H1 (cell line): ENCODE results near the gene RIT2. TPM values are rescaled to one million over a fixed set of nuclear protein-coding genes. Genes with fewer than 3 reads are reported as not detected.

Experiments used
- ATF3 ChIP-seq: IDR thresholded peaks from 2 replicates; pipeline ENCODE4 v1.6.1; 2011; ENCODE audit warnings: low read depth, mild to moderate bottlenecking, low read length; ENCODE audit not compliant: insufficient read depth
- E2F6 ChIP-seq: IDR thresholded peaks from 2 replicates; pipeline ENCODE4 v1.6.1; 2012; ENCODE audit warnings: inconsistent platforms
- GTF2F1 ChIP-seq: IDR thresholded peaks from 2 replicates; pipeline ENCODE4 v1.6.1; 2012; ENCODE audit warnings: low read depth, low read length, improper control_type of control experiment, borderline replicate concordance
- KDM1A ChIP-seq: fragments of 200-600, 300-600 bp; sonication (generic); IDR thresholded peaks from 2 replicates; pipeline ENCODE4 v1.7.1; 2016; ENCODE audit warnings: mild to moderate bottlenecking, low read length, borderline replicate concordance
- polyA plus RNA-seq, 7 experiments: library from polyadenylated mRNA; depleted of rRNA in 3 of 7; stranded (reverse) in 5 of 7; unstranded in 2 of 7; fragments of >200 nt in 5 of 7; fragments of 200-250 nt in 2 of 7; gene quantifications; 1 replicate in 5 of 7; 2 replicates in 1 of 7; 4 replicates in 1 of 7; pipeline versions ENCODE4 v1.2.1 to v1.2.3, GENCODE V29; 2011 to 2013; ENCODE audit warnings: missing spikeins in 2 of 7, mixed read lengths in 2 of 7
- total RNA-seq: library from RNA; stranded (reverse); fragmentation: NEBNext Ultra II Directional; extraction: Animal tissue kit (Norgen Biotek cat#: 25700); gene quantifications from 2 replicates; pipeline ENCODE4 v1.2.1, GENCODE V29; 2021
- TF ChIP-seq, protein P1 (sequence below): IDR thresholded peaks from 2 replicates; pipeline ENCODE4 v1.6.1; 2011; ENCODE audit warnings: low read length, improper control_type of control experiment

Gene RIT2
- total and polyA plus RNA-seq, 2 of the 8 experiments (the other 6 are each of a cell fraction or from before 2014, with no cell fraction given) = 0.67 to 3.2 TPM

- no peak for TF ChIP-seq KDM1A
- TF ChIP-seq, protein P1, sequence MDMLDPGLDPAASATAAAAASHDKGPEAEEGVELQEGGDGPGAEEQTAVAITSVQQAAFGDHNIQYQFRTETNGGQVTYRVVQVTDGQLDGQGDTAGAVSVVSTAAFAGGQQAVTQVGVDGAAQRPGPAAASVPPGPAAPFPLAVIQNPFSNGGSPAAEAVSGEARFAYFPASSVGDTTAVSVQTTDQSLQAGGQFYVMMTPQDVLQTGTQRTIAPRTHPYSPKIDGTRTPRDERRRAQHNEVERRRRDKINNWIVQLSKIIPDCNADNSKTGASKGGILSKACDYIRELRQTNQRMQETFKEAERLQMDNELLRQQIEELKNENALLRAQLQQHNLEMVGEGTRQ = no peak
- TF ChIP-seq ATF3 = no peak
- TF ChIP-seq GTF2F1 = no peak
- no peak for TF ChIP-seq E2F6
- TF ChIP-seq, all 59 proteins: peak for 0
Observed at GRCh38 chr18:42765302-42765701, 350.2 kb downstream of the RIT2 start (continued).
